Coronary artery (tissue), 2 donors: ENCODE results near the gene TXNL4B.

Experiments used
- DNase-seq: peaks from one replicate; pipeline ENCODE4 v3.0.0-alpha.2; 2017; ENCODE audit warnings: low spot score
- H3K27ac ChIP-seq, 2 donors: fragments of 200-600 bp; sonication (generic); one replicate each; pipeline ENCODE4 v1.5.1; 2016 to 2019
- H3K4me3 ChIP-seq: fragments of 200-600 bp; sonication (generic); 2 replicates; pipeline ENCODE4 v1.5.1; 2016; ENCODE audit warnings: mild to moderate bottlenecking, moderate library complexity
- TF ChIP-seq, protein P1 (sequence below): fragments of 200-600 bp; sonication (generic); IDR thresholded peaks from one replicate; pipeline ENCODE4 v1.5.1; 2019; ENCODE audit warnings: antibody characterized with exemption

The TXNL4B gene

GRCh38 chr16:72093448-72094265 lies at the start of gene TXNL4B, which contains the start of gene DHX38:
Gene TXNL4B, minus strand, starts transcription at chr16:72093620. Its CDS starts 2,871 bp downstream, at chr16:72090749.
Gene DHX38, plus strand, starts transcription at chr16:72093847. Its CDS starts 2,311 bp downstream, at chr16:72096158.
- Histone ChIP-seq H3K4me3 (peak within 1 kb of the TSS; percentile 98), H3K27ac (peak within 1 kb of the TSS; percentile 76 to 96)
- TF ChIP-seq, protein P1, sequence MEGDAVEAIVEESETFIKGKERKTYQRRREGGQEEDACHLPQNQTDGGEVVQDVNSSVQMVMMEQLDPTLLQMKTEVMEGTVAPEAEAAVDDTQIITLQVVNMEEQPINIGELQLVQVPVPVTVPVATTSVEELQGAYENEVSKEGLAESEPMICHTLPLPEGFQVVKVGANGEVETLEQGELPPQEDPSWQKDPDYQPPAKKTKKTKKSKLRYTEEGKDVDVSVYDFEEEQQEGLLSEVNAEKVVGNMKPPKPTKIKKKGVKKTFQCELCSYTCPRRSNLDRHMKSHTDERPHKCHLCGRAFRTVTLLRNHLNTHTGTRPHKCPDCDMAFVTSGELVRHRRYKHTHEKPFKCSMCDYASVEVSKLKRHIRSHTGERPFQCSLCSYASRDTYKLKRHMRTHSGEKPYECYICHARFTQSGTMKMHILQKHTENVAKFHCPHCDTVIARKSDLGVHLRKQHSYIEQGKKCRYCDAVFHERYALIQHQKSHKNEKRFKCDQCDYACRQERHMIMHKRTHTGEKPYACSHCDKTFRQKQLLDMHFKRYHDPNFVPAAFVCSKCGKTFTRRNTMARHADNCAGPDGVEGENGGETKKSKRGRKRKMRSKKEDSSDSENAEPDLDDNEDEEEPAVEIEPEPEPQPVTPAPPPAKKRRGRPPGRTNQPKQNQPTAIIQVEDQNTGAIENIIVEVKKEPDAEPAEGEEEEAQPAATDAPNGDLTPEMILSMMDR = no peak
- DNase-seq = peak; percentile 97

GRCh38 chr16:72142476-72142875 lies 49.1 kb upstream of the TXNL4B start:
- TF ChIP-seq, protein P1 = no peak
- no peak overlapping the region for H3K27ac ChIP-seq
- H3K4me3 ChIP-seq = no peak overlapping the region
- DNase-seq = no peak

- no peak for DNase-seq
- H3K27ac ChIP-seq = no peak overlapping the region
- H3K4me3 ChIP-seq = no peak overlapping the region
- TF ChIP-seq, protein P1 = no peak
Observed at GRCh38 chr16:72139908-72140307, 46.5 kb upstream of the TXNL4B start.

GRCh38 chr16:72138064-72138572 lies 44.7 kb upstream of the TXNL4B start:
- H3K4me3 ChIP-seq = no peak overlapping the region
- H3K27ac ChIP-seq = no peak overlapping the region
- TF ChIP-seq, protein P1 = no peak
- DNase-seq = no peak

DNA sequence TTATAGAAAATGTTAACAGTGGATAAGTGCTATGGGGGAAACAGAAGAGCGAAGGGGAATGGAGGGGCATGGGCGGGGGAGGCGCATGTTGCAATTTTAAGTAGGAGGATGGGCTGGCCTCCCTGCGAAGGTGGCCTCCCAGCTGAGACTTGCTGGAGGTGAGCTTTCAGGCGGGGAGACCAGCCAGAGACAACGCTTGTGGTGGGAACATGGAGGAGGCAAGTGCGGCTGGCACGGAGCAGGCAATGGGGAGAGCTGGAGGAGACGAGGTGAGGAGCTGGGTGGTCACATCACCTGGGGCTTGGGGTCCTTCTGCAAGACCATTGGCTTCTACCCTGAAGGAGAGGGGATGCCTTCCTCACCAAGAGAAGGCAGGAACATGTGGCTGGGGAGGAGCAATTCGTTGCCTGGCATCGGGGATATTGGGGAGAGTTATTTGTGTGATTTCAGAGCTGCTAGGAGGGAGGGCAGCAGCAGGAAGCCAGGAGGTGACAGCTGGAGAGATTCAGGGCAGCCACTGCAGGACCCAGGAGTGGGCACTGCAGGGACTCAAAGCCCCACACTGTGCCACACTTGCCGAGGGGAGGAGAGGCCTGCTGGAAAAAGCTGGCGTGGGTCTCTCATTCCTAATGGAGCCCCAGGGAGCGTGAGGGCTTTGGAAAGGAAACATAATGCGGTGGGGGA lies 44.1 kb upstream of the TXNL4B start:
- no peak overlapping the region for H3K27ac ChIP-seq
- H3K4me3 ChIP-seq = no peak overlapping the region
- no peak for DNase-seq
- TF ChIP-seq, protein P1 = no peak

- TF ChIP-seq, protein P1 = no peak
- Histone ChIP-seq H3K27ac (no peak overlapping the region), H3K4me3 (no peak overlapping the region)
- DNase-seq = no peak
Observed at GRCh38 chr16:72134507-72134906, 41.1 kb upstream of the TXNL4B start.
